Keratinocyte (primary cell): ENCODE data around the gene DTNBP1. TPM values are rescaled to one million over a fixed set of nuclear protein-coding genes. Genes with fewer than 3 reads are reported as not detected.

ENCODE experiments used
- DNase-seq: peaks from one replicate; pipeline ENCODE4 v3.0.0-alpha.2; 2011; ENCODE audit warnings: low read depth, missing footprints, low spot score
- FAIRE-seq: peaks from 2 replicates; lab custom pipeline; 2011; peaks lifted over from hg19 to GRCh38; lab: Jason Lieb, UNC
- H2AFZ ChIP-seq: 2 replicates; pipeline ENCODE4 v1.6.0; 2012; ENCODE audit warnings: low read length, control low read depth, inconsistent platforms; ENCODE audit not compliant: control insufficient read depth
- H3K27ac ChIP-seq: 2 replicates; pipeline ENCODE4 v1.5.1; 2011; ENCODE audit warnings: low read length; ENCODE audit not compliant: control insufficient read depth, insufficient read depth
- H3K27me3 ChIP-seq: 3 replicates; pipeline ENCODE4 v1.6.0; 2011; ENCODE audit warnings: low read length; ENCODE audit not compliant: control insufficient read depth, insufficient read depth; ENCODE audit errors: extremely low read depth
- H3K36me3 ChIP-seq, 2 experiments: 2 replicates in 1 of 2; 3 replicates in 1 of 2; pipeline ENCODE4 v1.5.1; 2011; ENCODE audit warnings: low read length in 2 of 2, mild to moderate bottlenecking in 1 of 2; ENCODE audit not compliant: control insufficient read depth in 2 of 2, insufficient read depth in 2 of 2; ENCODE audit errors: extremely low read depth in 1 of 2
- H3K4me1 ChIP-seq: 3 replicates; pipeline ENCODE4 v1.5.1; 2011; ENCODE audit warnings: low read length; ENCODE audit not compliant: control insufficient read depth, insufficient read depth; ENCODE audit errors: extremely low read depth
- H3K4me2 ChIP-seq: 3 replicates; pipeline ENCODE4 v1.6.0; 2011; ENCODE audit warnings: low read depth, low read length; ENCODE audit not compliant: control insufficient read depth, insufficient read depth; ENCODE audit errors: extremely low read depth
- H3K4me3 ChIP-seq, 3 experiments: fragments of 200-600 bp in 1 of 3; sonication (generic) in 1 of 3; 2 replicates in 2 of 3; 3 replicates in 1 of 3; pipeline ENCODE4 v1.5.1; 2011 to 2016; ENCODE audit warnings: low read length in 3 of 3, mild to moderate bottlenecking in 3 of 3, control low read depth in 2 of 3, inconsistent platforms in 1 of 3, low read depth in 1 of 3, mixed read lengths in 1 of 3, mixed run types in 1 of 3, moderate library complexity in 1 of 3; ENCODE audit not compliant: control insufficient read depth in 2 of 3, insufficient read depth in 2 of 3; ENCODE audit errors: extremely low read depth in 1 of 3
- H3K79me2 ChIP-seq: 2 replicates; pipeline ENCODE4 v1.6.0; 2012; ENCODE audit warnings: low read length; ENCODE audit not compliant: control insufficient read depth, insufficient read depth
- H3K9ac ChIP-seq: 3 replicates; pipeline ENCODE4 v1.6.0; 2011; ENCODE audit warnings: low read length; ENCODE audit not compliant: control insufficient read depth, insufficient read depth; ENCODE audit errors: extremely low read depth
- H3K9me1 ChIP-seq: 3 replicates; pipeline ENCODE4 v1.6.0; 2011; ENCODE audit warnings: low read length; ENCODE audit not compliant: control insufficient read depth, insufficient read depth; ENCODE audit errors: extremely low read depth
- H3K9me3 ChIP-seq: 2 replicates; pipeline ENCODE4 v1.5.1; 2012; ENCODE audit warnings: low read depth, low read length; ENCODE audit not compliant: control insufficient read depth
- H4K20me1 ChIP-seq: 3 replicates; pipeline ENCODE4 v1.6.0; 2011; ENCODE audit warnings: low read length; ENCODE audit not compliant: control insufficient read depth, insufficient read depth; ENCODE audit errors: extremely low read depth
- CTCF ChIP-seq, 3 experiments: IDR thresholded peaks in 1 of 3; conservative IDR thresholded peaks in 1 of 3; optimal IDR thresholded peaks in 1 of 3; 2 replicates in 2 of 3; 3 replicates in 1 of 3; pipeline versions ENCODE3 to v1.5.1; 2011; ENCODE audit warnings: low read length in 3 of 3, mild to moderate bottlenecking in 3 of 3, moderate library complexity in 2 of 3, control low read depth in 1 of 3, inconsistent platforms in 1 of 3; ENCODE audit not compliant: insufficient read depth in 2 of 3; ENCODE audit errors: extremely low read depth in 1 of 3
- EZH2 ChIP-seq: IDR thresholded peaks from one replicate; pipeline ENCODE4 v1.6.1; 2012; ENCODE audit warnings: inconsistent platforms, mild to moderate bottlenecking, low read length, moderate library complexity
- dilution Hi-C: fragments of 300-500 bp; cut with MboI; formaldehyde crosslinking; loops from one replicate; pipeline ENCODE4 v1.7.0; 2020; ENCODE audit warnings: low sequenced_read_pairs; ENCODE audit not compliant: extremely low pct_ligation_motif_present
- polyA plus RNA-seq, 5 experiments: library from polyadenylated mRNA; depleted of rRNA in 3 of 5; stranded (reverse) in 3 of 5; stranded (forward) in 1 of 5; unstranded in 1 of 5; fragments of >200 nt; gene quantifications; 1 replicate in 1 of 5; 2 replicates in 3 of 5; 3 replicates in 1 of 5; pipeline versions ENCODE4 v1.2.1 to v1.2.3, GENCODE V29; 2011 to 2012; ENCODE audit warnings: missing spikeins in 2 of 5, low read depth in 1 of 5, low replicate concordance in 1 of 5

DTNBP1 gene
- polyA plus RNA-seq, 1 donor (not counting 4 experiments of a cell fraction or from before 2014, with no cell fraction given) = 11.5 TPM

DNA sequence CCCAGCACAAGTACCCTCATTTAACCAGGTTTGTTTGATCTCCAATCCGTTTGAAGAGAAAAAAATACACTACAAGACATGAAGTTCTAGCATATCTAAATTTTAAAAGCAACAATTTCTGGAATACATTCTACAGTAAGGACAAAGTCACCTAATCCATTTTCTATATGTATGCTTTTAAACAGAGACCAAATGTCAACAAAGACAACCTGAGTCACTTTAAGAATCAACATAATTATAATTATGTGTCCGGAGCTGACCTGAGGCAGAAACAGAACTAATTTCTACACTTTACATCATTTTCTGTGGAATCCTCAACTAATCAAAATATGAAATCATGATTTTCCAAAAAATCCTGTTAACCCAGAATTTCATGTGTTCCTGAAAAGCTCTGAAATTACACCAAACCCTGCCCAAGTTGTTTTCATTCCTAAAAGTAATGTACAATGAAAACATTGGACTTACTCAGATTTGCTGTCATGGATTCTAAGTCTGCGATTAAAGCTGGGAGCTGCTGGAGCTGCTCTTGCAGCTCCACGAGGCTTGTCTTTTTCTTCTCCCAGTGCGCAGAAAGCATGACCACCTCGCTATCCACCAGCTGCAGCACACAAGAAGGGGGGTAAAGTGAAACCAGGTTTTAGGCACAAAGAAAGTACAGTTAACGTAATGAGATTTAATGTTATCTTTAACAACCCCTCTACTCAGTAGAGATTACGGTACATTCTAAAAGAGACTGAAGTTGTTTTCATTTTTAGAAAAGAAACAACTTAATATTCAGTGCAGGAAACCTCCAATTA, 35.8 kb downstream of the DTNBP1 start:
- H3K9me1 ChIP-seq = no peaks in the 10 kb centered on the region
- no peak overlapping the region for H3K4me2 ChIP-seq
- peaks cover 0 to 2% of the 10 kb centered on the region in 2 experiments for H3K36me3 ChIP-seq
- H2AFZ ChIP-seq = no peak overlapping the region
- peaks cover 6% of the 10 kb centered on the region for H3K4me1 ChIP-seq
- no peak for FAIRE-seq
- H3K4me3 ChIP-seq = no peak overlapping the region
- dilution Hi-C loops = no loop called here
- no peak for DNase-seq
- no peak for TF ChIP-seq EZH2
- TF ChIP-seq CTCF (optimal IDR thresholded peaks at IDR 0.05 in 1 of 3, IDR thresholded peaks at IDR 0.05 in 1 of 3, conservative IDR thresholded peaks at IDR 0.05 in 1 of 3; ENCODE audit: extremely low read depth in 1 of 3, insufficient read depth in 2 of 3, low read length in 3 of 3) = no peak
- no peaks in the 10 kb centered on the region for H4K20me1 ChIP-seq
- H3K9ac ChIP-seq = no peak overlapping the region
- H3K27ac ChIP-seq = no peak overlapping the region
- no peaks in the 10 kb centered on the region for H3K79me2 ChIP-seq
- H3K9me3 ChIP-seq = no peaks in the 10 kb centered on the region
- no peaks in the 10 kb centered on the region for H3K27me3 ChIP-seq

DNA sequence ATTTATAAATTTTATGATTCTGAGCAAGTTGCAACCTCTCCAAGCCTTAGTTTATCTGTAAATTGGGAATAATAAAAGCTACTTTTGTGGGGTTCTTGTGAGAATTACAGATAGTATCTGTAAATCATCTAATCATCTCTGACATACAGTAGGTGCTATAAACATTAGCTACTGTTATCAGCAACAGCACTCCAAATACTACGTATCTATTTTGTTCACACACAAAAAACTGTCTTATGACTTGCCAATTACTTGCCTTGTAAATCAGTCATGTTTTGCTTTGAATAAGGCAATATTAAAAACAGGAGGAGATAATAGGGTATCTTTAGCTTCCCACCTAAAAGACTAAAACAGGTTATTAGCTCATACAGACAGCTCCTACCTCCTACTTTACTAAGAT, 36.7 kb downstream of the DTNBP1 start:
- Histone ChIP-seq H3K9me1 (no peaks in the 10 kb centered on the region), H3K9ac (no peak overlapping the region), H3K4me1 (peaks cover 15% of the 10 kb centered on the region), H3K27ac (no peak overlapping the region), H3K9me3 (no peaks in the 10 kb centered on the region), H2AFZ (no peak overlapping the region), H3K4me2 (no peak overlapping the region), H3K36me3 (peaks cover 0 to 2% of the 10 kb centered on the region in 2 experiments), H3K79me2 (no peaks in the 10 kb centered on the region), H4K20me1 (no peaks in the 10 kb centered on the region), H3K4me3 (no peak overlapping the region), H3K27me3 (no peaks in the 10 kb centered on the region)
- DNase-seq = no peak
- dilution Hi-C loops = no loop called here
- FAIRE-seq = no peak
- TF ChIP-seq EZH2 (no peak), CTCF (optimal IDR thresholded peaks at IDR 0.05 in 1 of 3, IDR thresholded peaks at IDR 0.05 in 1 of 3, conservative IDR thresholded peaks at IDR 0.05 in 1 of 3; ENCODE audit: extremely low read depth in 1 of 3, insufficient read depth in 2 of 3, low read length in 3 of 3) (no peak)
